IPS-18a (cell line): ENCODE measurements around the gene ANKS3.
"Not testable (repeated sequence)": the region's sequence is repeated elsewhere in the genome, so short reads cannot be mapped to it uniquely, and the experiment has no call there.

Source experiments
- H3K27ac ChIP-seq: one replicate; pipeline ENCODE4 v1.5.1; 2013; ENCODE audit warnings: low read length
- H3K27me3 ChIP-seq: one replicate; pipeline ENCODE4 v1.6.1; 2013; ENCODE audit warnings: mild to moderate bottlenecking, low read length; ENCODE audit not compliant: control insufficient read depth, insufficient read depth
- H3K36me3 ChIP-seq: one replicate; pipeline ENCODE4 v1.6.1; 2013; ENCODE audit warnings: low read depth, low read length; ENCODE audit not compliant: control insufficient read depth
- H3K4me1 ChIP-seq: one replicate; pipeline ENCODE4 v1.6.1; 2013; ENCODE audit warnings: low read depth, low read length; ENCODE audit not compliant: control insufficient read depth
- H3K4me3 ChIP-seq: one replicate; pipeline ENCODE4 v1.5.1; 2013; ENCODE audit warnings: low read length
- H3K9ac ChIP-seq: one replicate; pipeline ENCODE4 v1.6.1; 2013; ENCODE audit warnings: mild to moderate bottlenecking, low read length, moderate library complexity
- H3K9me3 ChIP-seq: one replicate; pipeline ENCODE4 v1.6.1; 2013; ENCODE audit warnings: low read depth, low read length; ENCODE audit not compliant: control insufficient read depth

ANKS3 gene

GRCh38 chr16:4750896-4751295, 16.8 kb upstream of the ANKS3 start:
- H3K27ac ChIP-seq: no peak overlapping the region
- H3K36me3 ChIP-seq: peaks cover 29% of the 10 kb centered on the region
- H3K9me3 ChIP-seq: no peaks in the 10 kb centered on the region
- H3K9ac ChIP-seq: no peak overlapping the region
- H3K4me1 ChIP-seq: no peaks in the 10 kb centered on the region
- no peaks in the 10 kb centered on the region for H3K27me3 ChIP-seq
- no peak overlapping the region for H3K4me3 ChIP-seq

GRCh38 chr16:4749700-4750257, 15.7 kb upstream of the ANKS3 start:
- peaks cover 23% of the 10 kb centered on the region for H3K36me3 ChIP-seq
- H3K27me3 ChIP-seq: no peaks in the 10 kb centered on the region
- H3K27ac ChIP-seq: no peak overlapping the region
- H3K4me1 ChIP-seq: peaks cover under 1% of the 10 kb centered on the region
- H3K4me3 ChIP-seq: no peak overlapping the region
- no peaks in the 10 kb centered on the region for H3K9me3 ChIP-seq
- H3K9ac ChIP-seq: no peak overlapping the region

DNA sequence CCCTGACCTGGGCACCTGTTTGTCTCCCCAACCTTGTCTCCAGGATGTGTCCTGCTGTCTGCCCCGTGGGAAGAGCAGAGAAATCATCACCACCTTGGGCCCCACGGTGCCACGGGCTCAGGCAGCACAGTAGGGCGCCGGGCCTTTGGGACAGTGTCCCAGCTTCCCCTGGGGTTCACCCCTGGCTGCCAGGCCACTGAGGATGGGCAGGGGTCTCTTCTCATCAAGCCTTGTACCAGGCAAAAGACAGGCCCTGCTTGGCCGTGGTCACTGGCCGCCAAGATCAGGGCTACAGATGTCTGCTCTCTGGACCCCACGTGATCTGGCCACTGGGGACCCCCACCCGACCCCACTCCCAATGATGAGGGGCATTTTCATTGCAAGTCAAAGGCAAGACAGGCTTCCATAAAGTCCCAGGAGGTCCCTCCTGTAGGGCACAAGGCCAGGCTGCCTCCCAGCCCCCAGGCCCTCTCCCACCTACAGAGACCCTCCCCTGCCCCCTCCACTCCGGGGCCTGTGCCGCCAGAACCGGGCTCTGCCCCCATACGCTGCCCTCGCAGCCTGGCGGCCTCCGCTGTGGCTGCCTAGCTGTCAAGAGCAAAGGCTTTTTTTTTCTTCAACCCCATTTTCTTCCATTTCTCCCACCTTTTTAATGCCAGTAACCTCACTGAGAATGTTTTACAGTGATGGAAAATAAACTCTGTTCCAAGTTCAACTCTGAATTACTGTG, 14.8 kb upstream of the ANKS3 start:
- Histone ChIP-seq H3K9me3 (no peaks in the 10 kb centered on the region), H3K4me1 (peaks cover 5% of the 10 kb centered on the region), H3K9ac (no peak overlapping the region), H3K36me3 (peaks cover 23% of the 10 kb centered on the region), H3K4me3 (no peak overlapping the region), H3K27ac (no peak overlapping the region), H3K27me3 (no peaks in the 10 kb centered on the region)

- H3K4me3 ChIP-seq: no peak overlapping the region
- no peaks in the 10 kb centered on the region for H3K27me3 ChIP-seq
- peaks cover 21% of the 10 kb centered on the region for H3K36me3 ChIP-seq
- peaks cover 5% of the 10 kb centered on the region for H3K4me1 ChIP-seq
- no peak overlapping the region for H3K9ac ChIP-seq
- H3K27ac ChIP-seq: no peak overlapping the region
- no peaks in the 10 kb centered on the region for H3K9me3 ChIP-seq
Observed at GRCh38 chr16:4747906-4748681, 14.0 kb upstream of the ANKS3 start.

DNA sequence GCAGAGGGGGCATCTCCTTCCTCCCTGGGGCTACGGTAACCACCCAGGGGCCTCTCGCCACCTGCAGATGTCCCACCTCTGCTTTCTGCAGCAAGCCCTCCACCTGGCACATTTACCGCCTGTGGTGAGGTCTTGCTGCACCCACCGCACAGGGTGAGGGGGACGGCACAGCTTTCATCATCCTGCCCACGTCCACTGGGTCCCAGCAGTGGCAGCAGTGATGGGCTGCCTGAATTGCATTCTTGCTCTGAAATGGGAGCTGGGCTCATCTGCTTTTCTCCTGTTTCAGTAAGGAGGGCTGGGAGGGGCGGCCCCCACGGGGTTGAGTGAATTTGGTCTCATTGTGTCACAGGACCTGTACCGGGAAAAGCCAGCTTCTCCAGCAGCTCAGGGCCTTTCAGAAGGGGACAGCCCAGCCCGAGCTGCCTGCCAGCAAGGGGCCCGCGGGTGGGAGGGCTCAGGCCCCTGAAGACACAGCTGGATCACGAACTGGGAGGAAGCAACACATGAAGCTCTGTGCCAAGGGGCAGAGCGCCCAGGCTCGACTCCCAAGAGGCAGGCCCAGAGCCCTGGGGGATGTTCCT, 13.0 kb upstream of the ANKS3 start:
- H3K27ac ChIP-seq: no peak overlapping the region
- H3K9ac ChIP-seq: no peak overlapping the region
- H3K4me1 ChIP-seq: peaks cover 5% of the 10 kb centered on the region
- H3K4me3 ChIP-seq: no peak overlapping the region
- no peaks in the 10 kb centered on the region for H3K9me3 ChIP-seq
- H3K36me3 ChIP-seq: peaks cover 13% of the 10 kb centered on the region
- no peaks in the 10 kb centered on the region for H3K27me3 ChIP-seq

DNA sequence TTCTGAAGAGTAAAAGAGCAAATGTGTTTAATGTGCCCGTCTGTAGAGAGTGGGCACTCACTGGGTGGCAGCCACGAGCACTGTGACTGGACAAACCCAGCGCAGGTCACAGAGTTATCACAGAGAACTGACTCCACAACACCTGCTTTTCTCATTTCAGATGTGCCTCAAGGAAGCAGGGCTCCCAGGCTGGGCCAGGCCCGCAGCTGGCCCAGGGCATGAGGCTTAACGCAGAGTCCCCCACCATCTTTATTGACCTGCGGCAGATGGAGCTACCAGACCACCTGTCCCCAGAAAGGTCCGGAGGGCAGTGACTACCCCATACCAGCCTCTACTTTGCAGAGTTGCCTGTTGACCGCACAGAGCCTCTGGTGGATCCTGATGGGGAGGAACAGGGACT, 12.1 kb upstream of the ANKS3 start:
- no peaks in the 10 kb centered on the region for H3K27me3 ChIP-seq
- H3K4me1 ChIP-seq: peaks cover 5% of the 10 kb centered on the region
- no peak overlapping the region for H3K27ac ChIP-seq
- peaks cover 6% of the 10 kb centered on the region for H3K36me3 ChIP-seq
- no peak overlapping the region for H3K9ac ChIP-seq
- H3K9me3 ChIP-seq: no peaks in the 10 kb centered on the region
- H3K4me3 ChIP-seq: no peak overlapping the region

DNA sequence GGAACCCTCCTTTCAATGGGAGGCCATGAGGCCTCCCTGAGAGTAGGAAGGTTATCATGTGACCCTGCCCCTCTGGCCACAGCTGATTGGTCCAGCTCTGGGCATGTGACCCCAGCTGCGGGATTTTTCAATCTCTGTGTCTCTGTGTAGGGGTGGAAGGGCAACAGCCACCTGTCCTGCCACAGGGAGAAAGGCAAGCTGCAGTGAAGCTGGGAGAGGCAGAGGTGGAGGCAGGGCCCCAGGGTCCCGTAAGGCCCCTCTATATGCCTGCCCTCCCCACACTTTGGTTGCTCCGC, 11.2 kb upstream of the ANKS3 start:
- Histone ChIP-seq H3K4me1 (peaks cover 5% of the 10 kb centered on the region), H3K27ac (no peak overlapping the region), H3K27me3 (no peaks in the 10 kb centered on the region), H3K9ac (no peak overlapping the region), H3K9me3 (no peaks in the 10 kb centered on the region), H3K4me3 (no peak overlapping the region), H3K36me3 (no peaks in the 10 kb centered on the region)

GRCh38 chr16:4744555-4745273, 10.6 kb upstream of the ANKS3 start:
- H3K27ac ChIP-seq: no peak overlapping the region
- peaks cover 5% of the 10 kb centered on the region for H3K4me1 ChIP-seq
- H3K9me3 ChIP-seq: no peaks in the 10 kb centered on the region
- H3K36me3 ChIP-seq: no peaks in the 10 kb centered on the region
- no peak overlapping the region for H3K4me3 ChIP-seq
- H3K9ac ChIP-seq: no peak overlapping the region
- H3K27me3 ChIP-seq: no peaks in the 10 kb centered on the region

GRCh38 chr16:4743226-4743878, 9.3 kb upstream of the ANKS3 start:
- Histone ChIP-seq H3K27ac (no peak overlapping the region), H3K36me3 (no peaks in the 10 kb centered on the region), H3K4me3 (no peak overlapping the region), H3K9ac (no peak overlapping the region), H3K4me1 (peaks cover 5% of the 10 kb centered on the region), H3K27me3 (no peaks in the 10 kb centered on the region), H3K9me3 (no peaks in the 10 kb centered on the region)

- not testable (repeated sequence) for H3K4me3 ChIP-seq
Observed at GRCh38 chr16:4738370-4738769, 4.3 kb upstream of the ANKS3 start.

GRCh38 chr16:4737545-4737944, 3.5 kb upstream of the ANKS3 start:
- peaks cover 3% of the 10 kb centered on the region for H3K4me1 ChIP-seq
- no peak overlapping the region for H3K9ac ChIP-seq
- H3K4me3 ChIP-seq: no peak overlapping the region
- no peaks in the 10 kb centered on the region for H3K27me3 ChIP-seq
- H3K27ac ChIP-seq: no peak overlapping the region
- H3K36me3 ChIP-seq: no peaks in the 10 kb centered on the region
- H3K9me3 ChIP-seq: no peaks in the 10 kb centered on the region

More at GRCh38 chr16:4738370-4738769, 4.3 kb upstream of the ANKS3 start:
- H3K27ac ChIP-seq, H3K27me3 ChIP-seq, H3K4me1 ChIP-seq, H3K36me3 ChIP-seq, H3K9ac ChIP-seq, H3K9me3 ChIP-seq: not testable (repeated sequence)
